ENCODE data around the gene BORCS5. TPM values are rescaled to one million over a fixed set of nuclear protein-coding genes. Genes with fewer than 3 reads are reported as not detected.
"Not testable (repeated sequence)": the region's sequence is repeated elsewhere in the genome, so short reads cannot be mapped to it uniquely, and the experiment has no call there.

Gene BORCS5
- total RNA-seq, 1 donor from 2014 or later = 35.8 TPM

GRCh38 chr12:12471982-12472961 is 115.4 kb downstream of the BORCS5 start:
- intact Hi-C loops (cut with DNase I); ATAC-seq: not testable (repeated sequence)

GRCh38 chr12:12473223-12473622 is 116.3 kb downstream of the BORCS5 start:
- ATAC-seq = no peak
- intact Hi-C loops (cut with DNase I) = no loop called here

More at GRCh38 chr12:12471982-12472961, 115.4 kb downstream of the BORCS5 start:
- not testable (repeated sequence) for DNase-seq (ENCODE audit: low spot score)

GRCh38 chr12:12474471-12474928 is 117.6 kb downstream of the BORCS5 start:
- no peak for DNase-seq (ENCODE audit: low spot score)
- intact Hi-C loops (cut with DNase I) = no loop called here
- ATAC-seq = no peak

More at GRCh38 chr12:12473223-12473622, 116.3 kb downstream of the BORCS5 start:
- DNase-seq (ENCODE audit: low spot score) = no peak

GRCh38 chr12:12474931-12475795 is 118.3 kb downstream of the BORCS5 start:
- no peak for ATAC-seq
- intact Hi-C loops (cut with DNase I) = no loop called here
- DNase-seq (ENCODE audit: low spot score) = no peak

- DNase-seq (ENCODE audit: low spot score) (no peak), ATAC-seq (peak; percentile 25)
- intact Hi-C loops (cut with DNase I) = no loop called here
Measured at GRCh38 chr12:12476857-12477531, 120.1 kb downstream of the BORCS5 start.

DNA sequence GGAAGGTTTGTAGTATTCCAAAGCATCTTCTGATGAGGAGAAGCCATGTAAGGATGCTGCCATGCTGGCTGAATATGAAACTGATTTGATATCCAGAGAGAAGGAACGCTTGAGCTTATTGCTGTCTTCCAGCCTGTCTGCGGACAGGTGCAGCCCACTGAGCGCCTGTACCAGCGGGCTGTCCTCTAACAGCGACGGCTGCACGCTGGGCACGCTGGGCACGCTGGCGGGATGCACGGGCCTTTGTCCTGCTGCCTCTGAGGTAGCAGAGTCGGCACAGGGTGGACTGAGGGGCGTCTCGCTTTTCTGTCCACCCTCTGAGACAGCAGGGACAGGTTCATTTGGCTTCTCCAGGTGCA is 120.6 kb downstream of the BORCS5 start:
- ATAC-seq = no peak
- intact Hi-C loops (cut with DNase I) = no loop called here
- no peak for DNase-seq (ENCODE audit: low spot score)

DNA sequence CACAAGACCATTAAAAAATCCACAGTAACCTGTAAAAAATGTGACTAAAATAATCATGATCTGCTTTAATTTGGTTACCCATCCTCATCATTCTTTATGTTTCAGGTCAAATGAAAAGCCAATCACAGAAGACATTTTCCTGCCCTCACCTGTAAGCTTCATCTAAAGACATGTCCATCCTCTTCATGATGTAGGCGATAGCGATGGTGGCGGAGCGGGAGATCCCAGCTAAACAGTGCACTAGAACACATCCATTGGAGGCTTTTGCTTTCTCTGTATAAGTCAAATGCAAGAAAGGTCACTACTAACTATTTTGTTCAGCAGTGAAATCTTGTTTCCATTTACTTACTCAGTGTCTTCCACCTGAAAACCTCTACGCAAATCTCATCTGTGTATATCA is 123.2 kb downstream of the BORCS5 start:
- intact Hi-C loops (cut with DNase I) = no loop called here
- DNase-seq (ENCODE audit: low spot score) (no peak), ATAC-seq (no peak)

GRCh38 chr12:12481631-12482030 is 124.8 kb downstream of the BORCS5 start:
- intact Hi-C loops (cut with DNase I) = no loop called here
- no peak for ATAC-seq
- no peak for DNase-seq (ENCODE audit: low spot score)

DNA sequence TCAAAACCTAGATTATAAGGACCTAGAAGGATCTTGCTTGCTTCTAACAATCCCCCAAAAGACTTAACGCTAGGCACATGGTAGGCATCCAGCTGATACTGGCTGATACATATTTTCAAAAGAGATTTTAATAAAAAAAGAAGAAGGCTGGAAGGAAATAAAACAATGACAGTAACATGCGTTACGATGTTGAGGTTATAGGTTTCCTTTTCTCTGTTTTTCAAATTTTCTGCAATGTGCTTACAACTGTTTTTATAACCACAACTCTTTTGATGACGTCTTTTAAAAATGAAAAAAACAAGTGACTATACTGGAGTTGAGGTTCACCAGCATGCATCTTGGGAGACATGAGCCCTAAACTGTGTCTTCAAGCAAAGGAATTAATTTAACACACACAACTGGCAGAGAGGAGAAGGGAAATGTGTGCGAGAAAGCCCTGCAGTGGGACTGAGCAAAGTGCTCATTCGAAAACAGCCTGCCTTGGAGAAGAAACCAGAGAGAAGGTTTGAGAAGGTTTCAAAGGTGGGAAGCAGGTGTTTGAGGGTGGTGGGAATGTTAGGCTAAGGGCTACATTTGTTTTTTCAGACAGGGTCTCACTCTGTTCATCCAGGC is 125.4 kb downstream of the BORCS5 start:
- intact Hi-C loops (cut with DNase I) = no loop called here
- no peak for ATAC-seq
- DNase-seq (ENCODE audit: low spot score) = no peak

GRCh38 chr12:12482959-12483358 is 126.1 kb downstream of the BORCS5 start:
- no peak for DNase-seq (ENCODE audit: low spot score)
- intact Hi-C loops (cut with DNase I) = no loop called here
- ATAC-seq = no peak

- DNase-seq (ENCODE audit: low spot score) (no peak), ATAC-seq (no peak)
- intact Hi-C loops (cut with DNase I) = no loop called here
Measured at GRCh38 chr12:12483438-12483837, 126.6 kb downstream of the BORCS5 start.

DNA sequence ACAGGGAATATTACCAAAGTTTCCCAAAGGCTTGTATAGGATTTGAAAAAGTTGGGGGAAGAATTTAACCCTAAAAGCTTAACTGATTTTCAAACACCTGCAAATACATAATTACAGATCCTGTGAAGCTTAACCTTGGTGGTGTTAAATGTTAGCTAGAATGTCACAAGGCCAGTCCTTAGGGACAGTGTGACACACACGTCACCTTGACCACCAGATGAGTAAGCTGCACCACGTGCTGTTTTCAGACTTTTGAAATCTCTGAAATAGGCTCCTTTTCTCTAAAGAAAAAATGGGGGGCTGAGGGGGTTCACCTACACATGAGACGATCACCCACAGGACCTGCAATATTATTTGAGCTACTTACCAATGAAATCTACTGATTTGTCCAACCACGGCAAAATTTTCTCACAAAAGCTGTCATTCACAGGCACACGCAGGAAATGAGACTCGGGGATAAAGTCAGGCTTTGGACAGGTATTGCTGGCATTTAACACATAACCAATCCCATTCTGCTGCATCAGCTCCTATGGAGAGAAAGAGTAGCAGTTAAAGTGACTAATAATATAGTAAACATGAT is 129.9 kb downstream of the BORCS5 start:
- intact Hi-C loops (cut with DNase I) = no loop called here
- DNase-seq (ENCODE audit: low spot score) = no peak

DNA sequence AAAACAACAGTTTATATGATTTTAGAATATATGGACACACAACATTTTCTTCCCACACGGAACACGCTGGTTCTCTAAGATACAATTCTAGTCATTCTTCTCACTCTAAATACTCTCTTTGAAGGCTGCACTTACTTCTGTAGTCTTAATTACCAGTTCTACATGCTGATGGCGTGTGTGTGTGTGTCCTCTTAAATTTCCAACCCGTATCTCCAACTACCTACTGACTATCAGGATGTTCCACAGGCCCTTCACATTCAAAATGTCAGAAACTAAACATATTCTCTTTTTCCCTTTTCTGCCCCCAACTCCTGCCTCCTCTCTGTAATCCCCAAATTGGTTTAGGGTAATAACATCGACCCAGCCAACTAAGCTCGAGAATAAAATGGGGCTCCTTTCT is 130.6 kb downstream of the BORCS5 start:
- no peak for DNase-seq (ENCODE audit: low spot score)
- intact Hi-C loops (cut with DNase I) = no loop called here
- ATAC-seq = no peak

More for the DNA sequence above, 129.9 kb downstream of the BORCS5 start:
- ATAC-seq = no peak

DNA sequence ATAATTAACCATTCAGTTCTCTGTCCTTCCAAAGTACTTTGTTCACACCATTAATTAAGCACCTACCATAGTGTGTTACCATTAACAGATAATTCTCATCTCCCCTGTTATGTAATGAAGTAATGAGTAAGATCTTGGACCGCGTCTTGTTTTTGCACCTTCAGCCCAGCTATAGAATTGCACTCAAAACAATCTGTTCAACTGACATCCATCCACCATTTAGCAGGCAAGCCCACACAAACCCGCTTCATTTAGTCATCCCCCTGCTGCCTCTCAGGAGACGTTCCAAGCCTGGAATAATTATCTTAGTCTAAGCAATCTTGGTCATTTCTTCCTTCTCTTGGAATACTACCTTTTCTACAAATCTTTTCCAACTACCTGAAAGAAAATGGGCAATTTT is 131.4 kb downstream of the BORCS5 start:
- intact Hi-C loops (cut with DNase I) = no loop called here

GRCh38 chr12:12488823-12489550 is 132.1 kb downstream of the BORCS5 start:
- ATAC-seq = no peak
- intact Hi-C loops (cut with DNase I) = no loop called here
- DNase-seq (ENCODE audit: low spot score) = no peak

More for the DNA sequence above, 131.4 kb downstream of the BORCS5 start:
- DNase-seq (ENCODE audit: low spot score) (no peak), ATAC-seq (no peak)

- ATAC-seq (no peak), DNase-seq (ENCODE audit: low spot score) (no peak)
- intact Hi-C loops (cut with DNase I) = no loop called here
Measured at GRCh38 chr12:12491606-12492005, 134.7 kb downstream of the BORCS5 start.

- DNase-seq (ENCODE audit: low spot score) = no peak
- intact Hi-C loops (cut with DNase I) = no loop called here
- ATAC-seq = no peak
Measured at GRCh38 chr12:12492547-12492946, 135.7 kb downstream of the BORCS5 start.

GRCh38 chr12:12495536-12495935 is 138.7 kb downstream of the BORCS5 start:
- ATAC-seq = no peak
- intact Hi-C loops (cut with DNase I) = no loop called here
- no peak for DNase-seq (ENCODE audit: low spot score)

All from sciatic nerve (tissue), 2 donors.